WERI-Rb-1 (cell line): ENCODE data around the gene PRRX2.

Experiments
- DNase-seq: peaks from one replicate; pipeline ENCODE4 v3.0.0-alpha.2; 2020
- H3K27ac ChIP-seq: fragments of 250-450 bp; sonication (Bioruptor Pico); 2 replicates; pipeline ENCODE4 v1.5.1; 2020; ENCODE audit warnings: mild to moderate bottlenecking, moderate library complexity
- H3K27me3 ChIP-seq: fragments of 250-450 bp; sonication (Bioruptor Pico); 2 replicates; pipeline ENCODE4 v1.5.1; 2021; ENCODE audit warnings: mild to moderate bottlenecking, low read depth, moderate library complexity; ENCODE audit not compliant: insufficient read depth, severe bottlenecking
- H3K36me3 ChIP-seq: fragments of 250-450 bp; sonication (Bioruptor Pico); 2 replicates; pipeline ENCODE4 v1.5.1; 2020; ENCODE audit warnings: mild to moderate bottlenecking, moderate library complexity
- H3K4me3 ChIP-seq: 2 replicates; pipeline ENCODE4 v1.5.1; 2011; ENCODE audit warnings: low read depth, mild to moderate bottlenecking, control low read depth, low read length
- H3K9me3 ChIP-seq: fragments of 250-450 bp; sonication (Bioruptor Pico); 2 replicates; pipeline ENCODE4 v1.5.1; 2021; ENCODE audit warnings: mild to moderate bottlenecking, moderate library complexity; ENCODE audit not compliant: severe bottlenecking
- CTCF ChIP-seq: IDR thresholded peaks from 2 replicates; pipeline ENCODE4 v1.5.1; 2011; ENCODE audit warnings: low read depth, mild to moderate bottlenecking, control low read depth, inconsistent platforms, low read length

The PRRX2 gene

GRCh38 chr9:129674229-129674628, 8.8 kb downstream of the PRRX2 start:
- Histone ChIP-seq H3K36me3 (no peaks in the 10 kb centered on the region), H3K4me3 (no peak overlapping the region), H3K9me3 (no peaks in the 10 kb centered on the region), H3K27ac (no peak overlapping the region), H3K27me3 (no peaks in the 10 kb centered on the region)
- no peak for TF ChIP-seq CTCF
- DNase-seq, result no peak

DNA sequence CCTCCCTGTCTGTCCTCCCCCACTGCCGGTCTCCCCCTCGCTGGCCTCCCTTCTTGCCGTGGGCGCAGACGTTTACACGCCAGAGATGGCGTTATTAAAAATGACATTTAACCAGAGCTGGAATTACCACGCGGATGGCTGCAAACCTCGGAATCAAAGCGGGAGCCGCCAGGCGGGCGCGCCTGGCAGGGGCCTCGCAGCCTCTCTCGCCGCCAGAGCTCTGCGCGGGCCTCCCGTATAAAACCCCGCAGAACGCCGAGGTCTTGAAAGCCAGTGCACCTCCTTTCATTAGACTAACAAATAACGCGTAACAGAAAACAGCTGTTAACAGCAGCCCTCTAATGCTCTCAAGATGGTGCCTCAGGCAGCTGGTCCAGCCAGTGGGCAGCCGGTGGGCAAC, 10.2 kb downstream of the PRRX2 start:
- DNase-seq, result no peak
- TF ChIP-seq CTCF, result no peak

DNA sequence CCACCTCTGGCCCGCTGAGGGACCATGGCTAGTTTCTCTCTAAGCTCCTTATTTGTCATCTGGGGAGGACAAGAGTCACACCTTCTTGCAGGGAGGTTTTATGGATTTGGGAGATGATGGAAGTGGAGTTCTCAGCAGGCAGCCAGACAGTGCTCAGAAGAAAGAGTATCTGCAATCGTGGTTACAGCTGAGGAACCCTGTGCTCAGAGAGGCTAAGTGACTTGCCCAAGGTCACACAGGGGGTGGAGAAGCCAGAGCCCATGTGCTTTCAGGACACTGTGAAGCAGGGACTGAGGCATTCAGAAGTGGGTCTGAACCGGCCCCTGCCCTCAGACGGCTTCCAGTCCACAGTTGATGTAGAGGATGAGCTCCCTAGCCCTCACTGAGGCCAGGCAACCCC, 10.8 kb downstream of the PRRX2 start:
- no peak overlapping the region for H3K27ac ChIP-seq
- no peak for TF ChIP-seq CTCF
- DNase-seq, result peak; percentile 21
- H3K36me3 ChIP-seq, result no peaks in the 10 kb centered on the region
- H3K27me3 ChIP-seq, result no peaks in the 10 kb centered on the region
- H3K4me3 ChIP-seq, result no peak overlapping the region
- no peaks in the 10 kb centered on the region for H3K9me3 ChIP-seq

More for the DNA sequence above, 10.2 kb downstream of the PRRX2 start:
- no peaks in the 10 kb centered on the region for H3K36me3 ChIP-seq
- H3K4me3 ChIP-seq, result no peak overlapping the region
- H3K27ac ChIP-seq, result no peak overlapping the region
- H3K9me3 ChIP-seq, result no peaks in the 10 kb centered on the region
- H3K27me3 ChIP-seq, result no peaks in the 10 kb centered on the region

DNA sequence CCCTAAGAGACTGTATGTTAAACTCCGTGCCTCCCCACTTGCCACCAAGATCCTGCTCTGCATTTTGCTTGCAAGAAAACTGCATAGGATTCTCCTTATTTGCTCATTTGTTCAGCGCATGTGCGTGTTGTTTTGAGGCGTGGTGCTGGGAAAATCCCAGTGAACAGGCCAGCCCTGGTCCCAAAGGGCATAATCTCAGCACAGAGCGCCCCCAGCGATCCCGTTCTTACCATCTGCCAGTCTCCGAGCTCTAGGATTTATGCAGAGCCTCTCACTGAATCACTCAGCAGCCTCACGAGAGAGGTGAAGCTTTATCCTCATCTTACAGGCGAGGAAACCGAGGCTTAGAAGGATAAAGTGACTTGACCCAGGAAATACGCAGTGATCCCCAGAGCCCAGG, 11.5 kb downstream of the PRRX2 start:
- Histone ChIP-seq H3K27ac (peak overlapping the region; percentile 30), H3K4me3 (no peak overlapping the region), H3K9me3 (no peaks in the 10 kb centered on the region), H3K27me3 (no peaks in the 10 kb centered on the region), H3K36me3 (no peaks in the 10 kb centered on the region)
- peak; percentile 53 for TF ChIP-seq CTCF
- DNase-seq, result peak; percentile 94

GRCh38 chr9:129677456-129677855, 12.0 kb downstream of the PRRX2 start:
- Histone ChIP-seq H3K36me3 (no peaks in the 10 kb centered on the region), H3K4me3 (no peak overlapping the region), H3K27me3 (no peaks in the 10 kb centered on the region), H3K27ac (peak overlapping the region; percentile 23; the same call in 1 of the 2 replicates), H3K9me3 (no peaks in the 10 kb centered on the region)
- no peak for DNase-seq
- TF ChIP-seq CTCF, result no peak

DNA sequence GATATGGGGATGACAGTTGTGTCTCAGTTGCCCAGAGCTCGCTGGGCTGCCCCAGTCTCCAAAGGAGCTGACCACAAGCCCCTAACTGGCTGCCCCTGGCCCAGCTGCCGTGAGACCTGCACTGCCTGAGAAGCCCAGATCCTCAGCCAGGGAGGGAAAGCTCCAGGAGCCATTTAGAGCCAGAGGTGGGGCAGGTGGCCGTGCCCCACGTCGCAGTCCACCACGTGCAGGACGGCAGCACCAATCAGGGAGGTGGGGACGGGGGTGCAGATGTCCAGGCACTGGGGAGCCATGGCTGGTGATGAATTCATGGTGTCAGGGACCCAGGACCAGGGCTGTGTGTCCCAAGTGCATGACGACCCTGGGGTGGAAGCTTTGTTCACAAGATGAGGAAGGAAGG, 13.4 kb downstream of the PRRX2 start:
- H3K4me3 ChIP-seq, result no peak overlapping the region

More for the DNA sequence above, 13.4 kb downstream of the PRRX2 start:
- H3K9me3 ChIP-seq, result no peaks in the 10 kb centered on the region
- no peak for TF ChIP-seq CTCF
- H3K27me3 ChIP-seq, result no peaks in the 10 kb centered on the region
- DNase-seq, result peak; percentile 6
- H3K27ac ChIP-seq, result no peak overlapping the region
- no peaks in the 10 kb centered on the region for H3K36me3 ChIP-seq
